Measurements from ENCODE around the gene NFIA.

DNA sequence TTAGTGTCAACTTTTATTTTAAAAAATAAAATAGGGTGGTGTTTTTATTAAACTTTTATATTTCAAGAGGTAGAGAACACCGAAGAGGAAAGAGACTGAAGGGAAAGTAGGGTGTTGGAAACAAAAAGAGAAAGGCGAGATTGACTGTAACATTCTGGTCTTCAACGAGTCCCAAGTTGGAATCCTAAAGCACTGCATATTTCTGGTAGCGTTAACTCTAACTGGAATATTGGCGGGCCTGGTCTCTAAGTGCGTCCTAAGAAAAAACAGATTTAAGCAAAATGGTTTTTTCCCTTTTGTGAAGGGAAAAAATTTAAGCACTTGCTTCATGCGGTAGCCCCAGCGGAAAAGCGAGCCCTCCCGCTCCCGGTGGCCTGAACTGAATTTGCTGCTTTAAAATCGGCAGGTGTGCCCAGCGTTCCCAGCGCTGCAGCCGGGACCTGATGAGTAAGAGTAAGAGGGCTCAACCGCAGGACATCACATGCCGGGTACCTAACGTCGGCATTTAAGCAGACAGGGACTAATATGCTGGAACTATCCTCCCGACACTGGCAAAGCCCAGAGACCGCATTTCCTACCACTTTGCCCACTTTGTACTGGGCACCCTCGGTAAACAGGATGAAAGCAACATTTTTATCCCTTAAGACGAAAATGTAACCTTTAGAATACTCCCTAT is 30.5 kb upstream of the NFIA start:
- no peak for TF ChIP-seq EZH2 (IDR thresholded peaks at IDR 0.05; ENCODE audit: low read length, missing control alignments)
- TF ChIP-seq, protein P1, sequence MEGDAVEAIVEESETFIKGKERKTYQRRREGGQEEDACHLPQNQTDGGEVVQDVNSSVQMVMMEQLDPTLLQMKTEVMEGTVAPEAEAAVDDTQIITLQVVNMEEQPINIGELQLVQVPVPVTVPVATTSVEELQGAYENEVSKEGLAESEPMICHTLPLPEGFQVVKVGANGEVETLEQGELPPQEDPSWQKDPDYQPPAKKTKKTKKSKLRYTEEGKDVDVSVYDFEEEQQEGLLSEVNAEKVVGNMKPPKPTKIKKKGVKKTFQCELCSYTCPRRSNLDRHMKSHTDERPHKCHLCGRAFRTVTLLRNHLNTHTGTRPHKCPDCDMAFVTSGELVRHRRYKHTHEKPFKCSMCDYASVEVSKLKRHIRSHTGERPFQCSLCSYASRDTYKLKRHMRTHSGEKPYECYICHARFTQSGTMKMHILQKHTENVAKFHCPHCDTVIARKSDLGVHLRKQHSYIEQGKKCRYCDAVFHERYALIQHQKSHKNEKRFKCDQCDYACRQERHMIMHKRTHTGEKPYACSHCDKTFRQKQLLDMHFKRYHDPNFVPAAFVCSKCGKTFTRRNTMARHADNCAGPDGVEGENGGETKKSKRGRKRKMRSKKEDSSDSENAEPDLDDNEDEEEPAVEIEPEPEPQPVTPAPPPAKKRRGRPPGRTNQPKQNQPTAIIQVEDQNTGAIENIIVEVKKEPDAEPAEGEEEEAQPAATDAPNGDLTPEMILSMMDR (conservative IDR thresholded peaks at IDR 0.05 in 1 of 2, IDR thresholded peaks at IDR 0.05 in 1 of 2; ENCODE audit: low read depth in 1 of 2, low read length in 2 of 2), result no peak

All from fibroblast of lung (primary cell).